Upper lobe of right lung (tissue), 1 donor: Measurements from ENCODE around the gene TTC33. TPM values are rescaled to one million over a fixed set of nuclear protein-coding genes. Genes with fewer than 3 reads are reported as not detected.
A peak's percentile ranks its signal among the peaks of the same experiment; 100 is the strongest.
"Not testable (repeated sequence)": the region's sequence is repeated elsewhere in the genome, so short reads cannot be mapped to it uniquely, and the experiment has no call there.

ENCODE experiments used
- ATAC-seq: fragments of 200-7000 bp; cut with Tn5 transposase; one replicate; pipeline ENCODE4 v1.9.1; 2020; ENCODE audit warnings: mild to moderate bottlenecking, moderate library complexity
- DNase-seq: peaks from one replicate; pipeline ENCODE4 v3.0.0-alpha.2; 2020
- H3K27ac ChIP-seq: fragments of 200-600 bp; one replicate; pipeline ENCODE4 v1.8.0; 2022
- H3K27me3 ChIP-seq: fragments of 200-600 bp; one replicate; pipeline ENCODE4 v1.8.0; 2022; ENCODE audit warnings: mild to moderate bottlenecking
- H3K36me3 ChIP-seq: fragments of 200-600 bp; one replicate; pipeline ENCODE4 v1.8.0; 2022
- H3K4me1 ChIP-seq: fragments of 200-600 bp; one replicate; pipeline ENCODE4 v1.8.0; 2022
- H3K4me3 ChIP-seq: fragments of 200-600 bp; one replicate; pipeline ENCODE4 v1.8.0; 2022; ENCODE audit warnings: mild to moderate bottlenecking
- H3K9me3 ChIP-seq: fragments of 200-600 bp; one replicate; pipeline ENCODE4 v1.8.0; 2022
- intact Hi-C: fragments of 100-400 bp; cut with DNase I; formaldehyde crosslinking; loops from one replicate; pipeline ENCODE4 v1.11.0; 2022
- total RNA-seq: library from RNA; stranded (reverse); fragmentation: NEBNext Ultra II Directional; extraction: Animal tissue kit (Norgen Biotek cat#: 25700); gene quantifications from one replicate; pipeline ENCODE4 v1.2.1, GENCODE V29; 2021
- TF ChIP-seq, protein P1 (sequence below): fragments of 200-600 bp; IDR thresholded peaks from one replicate; pipeline ENCODE4 v1.8.0; 2022; ENCODE audit warnings: antibody characterized with exemption
- donor health status: DM: no; HTN: yes; CAD: no; lungs with severe emphysema.

TTC33 gene
- total RNA-seq, 1 donor from 2014 or later: 16.6 TPM

DNA sequence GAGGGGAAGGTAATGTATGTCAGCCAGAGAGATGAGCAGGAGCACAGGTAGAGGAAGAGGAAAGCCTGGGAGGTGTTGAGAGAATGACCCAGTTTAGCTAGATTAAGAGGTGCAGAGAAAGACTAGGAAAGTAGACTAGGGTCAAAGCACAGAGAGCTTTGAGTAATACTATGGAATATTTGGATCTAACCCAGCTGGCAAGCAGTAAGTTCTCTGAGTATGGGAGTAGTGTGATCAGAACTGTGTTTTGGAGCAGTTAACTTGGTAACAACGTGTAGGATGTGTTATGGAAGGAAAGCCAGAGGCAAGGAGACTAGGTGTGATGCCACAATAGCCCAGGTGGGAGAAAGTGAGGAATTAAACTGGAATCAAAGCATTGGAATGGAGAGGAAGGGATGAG lies 160.9 kb downstream of the TTC33 start:
- Histone ChIP-seq H3K4me3 (no peak overlapping the region), H3K27ac (no peak overlapping the region), H3K9me3 (no peaks in the 10 kb centered on the region), H3K27me3 (no peaks in the 10 kb centered on the region), H3K4me1 (no peaks in the 10 kb centered on the region), H3K36me3 (no peaks in the 10 kb centered on the region)
- ATAC-seq: no peak
- no peak for DNase-seq
- TF ChIP-seq, protein P1, sequence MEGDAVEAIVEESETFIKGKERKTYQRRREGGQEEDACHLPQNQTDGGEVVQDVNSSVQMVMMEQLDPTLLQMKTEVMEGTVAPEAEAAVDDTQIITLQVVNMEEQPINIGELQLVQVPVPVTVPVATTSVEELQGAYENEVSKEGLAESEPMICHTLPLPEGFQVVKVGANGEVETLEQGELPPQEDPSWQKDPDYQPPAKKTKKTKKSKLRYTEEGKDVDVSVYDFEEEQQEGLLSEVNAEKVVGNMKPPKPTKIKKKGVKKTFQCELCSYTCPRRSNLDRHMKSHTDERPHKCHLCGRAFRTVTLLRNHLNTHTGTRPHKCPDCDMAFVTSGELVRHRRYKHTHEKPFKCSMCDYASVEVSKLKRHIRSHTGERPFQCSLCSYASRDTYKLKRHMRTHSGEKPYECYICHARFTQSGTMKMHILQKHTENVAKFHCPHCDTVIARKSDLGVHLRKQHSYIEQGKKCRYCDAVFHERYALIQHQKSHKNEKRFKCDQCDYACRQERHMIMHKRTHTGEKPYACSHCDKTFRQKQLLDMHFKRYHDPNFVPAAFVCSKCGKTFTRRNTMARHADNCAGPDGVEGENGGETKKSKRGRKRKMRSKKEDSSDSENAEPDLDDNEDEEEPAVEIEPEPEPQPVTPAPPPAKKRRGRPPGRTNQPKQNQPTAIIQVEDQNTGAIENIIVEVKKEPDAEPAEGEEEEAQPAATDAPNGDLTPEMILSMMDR: no peak
- intact Hi-C loops: no loop called here

DNA sequence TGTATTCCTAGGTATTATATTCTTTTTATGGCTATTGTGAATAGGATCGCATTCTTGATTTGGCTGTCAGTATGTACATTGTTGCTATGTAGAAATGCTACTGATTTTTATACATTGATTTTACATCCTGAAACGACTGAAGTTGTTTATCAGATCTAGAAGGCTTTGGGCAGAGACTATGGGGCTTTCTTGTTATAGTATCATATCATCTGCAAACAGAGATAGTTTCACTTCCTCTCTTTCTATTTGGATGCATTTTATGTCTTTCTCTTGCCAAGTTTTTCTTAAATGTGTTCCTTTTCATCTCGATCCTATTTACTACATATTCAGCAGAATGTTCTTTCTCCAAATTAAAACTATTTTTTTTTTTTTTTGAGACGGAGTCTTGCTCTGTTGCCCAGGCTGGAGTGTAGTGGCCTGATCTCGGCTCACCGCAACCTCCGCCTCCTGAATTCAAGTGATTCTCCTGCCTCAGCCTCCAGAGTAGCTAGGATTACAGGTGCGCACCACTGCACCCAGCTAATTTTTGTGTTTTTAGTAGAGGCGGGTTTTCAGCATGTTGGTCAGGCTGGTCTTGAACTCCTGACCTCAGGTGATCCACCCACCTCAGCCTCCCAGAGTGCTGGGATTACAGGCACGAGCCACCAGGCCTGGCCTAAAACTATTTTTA lies 163.9 kb downstream of the TTC33 start:
- DNase-seq, H3K27me3 ChIP-seq, H3K27ac ChIP-seq, ATAC-seq, H3K36me3 ChIP-seq, H3K4me3 ChIP-seq, H3K4me1 ChIP-seq, H3K9me3 ChIP-seq, intact Hi-C loops: not testable (repeated sequence)

DNA sequence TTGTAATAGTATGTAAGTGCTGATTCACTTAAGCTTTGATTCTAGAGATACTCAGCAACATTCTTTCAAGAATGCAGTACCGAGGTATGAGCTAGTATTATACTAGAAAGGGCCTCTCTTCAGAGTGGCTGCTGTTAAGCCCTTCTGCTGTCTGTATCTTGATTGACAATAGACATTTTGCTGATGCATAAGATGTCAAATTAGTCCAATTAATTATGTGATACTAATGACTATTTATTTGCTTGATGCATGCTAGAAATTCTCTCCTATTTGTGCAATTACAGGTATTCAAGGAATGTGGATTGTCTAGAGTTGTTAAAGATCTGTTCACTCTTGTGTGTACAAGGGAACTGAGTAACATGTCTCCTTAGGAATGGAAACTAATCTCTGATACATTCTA lies 168.4 kb downstream of the TTC33 start:
- H3K36me3 ChIP-seq: no peaks in the 10 kb centered on the region

DNA sequence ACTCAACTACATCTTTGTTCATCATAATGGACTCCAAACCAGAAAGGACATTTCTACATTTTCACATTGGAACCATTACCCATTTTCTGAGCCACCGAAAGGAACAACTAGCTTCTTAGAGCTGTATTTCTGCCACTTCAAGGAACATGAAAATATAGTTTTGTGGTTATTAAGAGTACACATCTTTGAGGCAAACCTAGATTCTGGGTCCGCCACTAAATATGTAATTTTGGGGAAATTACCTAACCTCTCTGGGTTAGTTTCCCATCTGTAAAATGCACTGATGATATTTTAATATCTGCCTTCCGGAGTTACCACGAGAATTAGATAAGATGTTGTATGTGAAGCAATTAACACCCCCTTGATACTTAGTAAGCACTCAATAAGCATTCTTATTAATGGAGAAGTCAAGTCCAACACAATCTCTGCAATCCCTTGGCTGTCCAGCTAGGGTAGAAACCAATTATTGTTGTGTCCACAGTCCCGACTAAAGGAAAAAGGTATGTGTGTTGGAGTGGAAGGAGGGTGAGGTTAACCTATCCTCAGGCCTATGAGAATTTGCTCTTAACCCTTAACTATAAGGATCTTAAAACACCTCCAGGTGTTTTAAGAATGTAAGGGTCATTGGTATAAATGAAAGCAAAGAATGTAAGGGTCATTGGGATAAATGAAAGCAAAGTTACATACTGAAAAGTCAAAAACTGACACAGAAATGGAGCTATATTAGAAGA lies 170.1 kb downstream of the TTC33 start:
- peak; percentile 74 for ATAC-seq
- intact Hi-C loops: no loop called here

More for the DNA sequence above, 168.4 kb downstream of the TTC33 start:
- TF ChIP-seq, protein P1: no peak
- intact Hi-C loops: no loop called here
- H3K9me3 ChIP-seq: no peaks in the 10 kb centered on the region
- H3K4me3 ChIP-seq: no peak overlapping the region
- H3K27me3 ChIP-seq: no peaks in the 10 kb centered on the region
- H3K27ac ChIP-seq: no peak overlapping the region
- ATAC-seq (peak; percentile 30), DNase-seq (no peak)
- no peaks in the 10 kb centered on the region for H3K4me1 ChIP-seq

DNA sequence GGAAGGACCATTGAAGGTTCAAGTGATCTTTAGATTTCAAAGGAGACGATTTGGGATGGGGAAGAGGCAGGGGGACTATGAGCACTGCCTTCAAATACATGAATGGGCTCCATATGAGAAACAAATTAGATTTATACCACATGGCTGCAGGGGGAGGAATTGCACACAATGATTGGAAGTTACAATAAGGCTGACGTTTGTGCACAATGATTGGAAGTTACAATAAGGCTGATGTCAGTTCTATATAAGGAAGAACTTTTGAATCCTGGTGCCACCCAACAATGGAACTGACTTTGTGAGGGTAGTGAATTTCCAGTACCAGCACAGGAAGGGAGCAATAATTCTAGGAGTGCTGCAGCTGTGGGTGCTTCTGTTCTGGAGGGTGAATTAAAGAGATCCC lies 171.7 kb downstream of the TTC33 start:
- no peak overlapping the region for H3K4me3 ChIP-seq
- no peaks in the 10 kb centered on the region for H3K36me3 ChIP-seq
- TF ChIP-seq, protein P1: no peak
- ATAC-seq (no peak), DNase-seq (no peak)
- intact Hi-C loops: no loop called here
- H3K9me3 ChIP-seq: no peaks in the 10 kb centered on the region
- H3K27ac ChIP-seq: no peak overlapping the region
- no peaks in the 10 kb centered on the region for H3K27me3 ChIP-seq
- H3K4me1 ChIP-seq: no peaks in the 10 kb centered on the region

More for the DNA sequence above, 170.1 kb downstream of the TTC33 start:
- no peaks in the 10 kb centered on the region for H3K27me3 ChIP-seq
- H3K4me1 ChIP-seq: no peaks in the 10 kb centered on the region
- no peaks in the 10 kb centered on the region for H3K9me3 ChIP-seq
- H3K27ac ChIP-seq: no peak overlapping the region
- H3K4me3 ChIP-seq: no peak overlapping the region
- TF ChIP-seq, protein P1: no peak
- no peaks in the 10 kb centered on the region for H3K36me3 ChIP-seq
- DNase-seq: no peak
